Spleen (tissue), 11 donors: ENCODE measurements around the gene CLEC16A. TPM values are rescaled to one million over a fixed set of nuclear protein-coding genes. Genes with fewer than 3 reads are reported as not detected.

Experiments
- DNase-seq: peaks from one replicate; pipeline ENCODE4 v3.0.0-alpha.2; 2020
- H3K27ac ChIP-seq, 8 donors: fragments of 200-600 bp; sonication (generic) in 7 of 8; 1 replicate in 4 of 8; 2 replicates in 4 of 8; pipeline versions ENCODE4 v1.5.0 to v1.8.0; 2016 to 2021; ENCODE audit warnings: inconsistent platforms in 4 of 8, mild to moderate bottlenecking in 4 of 8, moderate library complexity in 1 of 8
- H3K27me3 ChIP-seq, 7 donors: fragments of 200-600 bp; sonication (generic) in 6 of 7; replicated peaks in 1 of 7; 1 replicate in 4 of 7; 2 replicates in 3 of 7; pipeline versions ENCODE4 v1.5.0 to v1.8.0; 2016 to 2021; ENCODE audit warnings: inconsistent platforms in 3 of 7, mild to moderate bottlenecking in 1 of 7
- H3K36me3 ChIP-seq, 6 donors: fragments of 200-600 bp; sonication (generic) in 5 of 6; 1 replicate in 4 of 6; 2 replicates in 2 of 6; pipeline versions ENCODE4 v1.5.0 to v1.8.0; 2016 to 2021; ENCODE audit warnings: inconsistent platforms in 2 of 6
- H3K4me1 ChIP-seq, 6 donors: fragments of 200-600 bp; sonication (generic) in 5 of 6; 1 replicate in 3 of 6; 2 replicates in 3 of 6; pipeline versions ENCODE4 v1.5.0 to v1.8.0; 2016 to 2021; ENCODE audit warnings: inconsistent platforms in 3 of 6
- H3K4me3 ChIP-seq, 8 donors: fragments of 200-600 bp; sonication (generic) in 7 of 8; 1 replicate in 4 of 8; 2 replicates in 4 of 8; pipeline versions ENCODE4 v1.5.0 to v1.8.0; 2016 to 2021; ENCODE audit warnings: inconsistent platforms in 4 of 8, mild to moderate bottlenecking in 4 of 8, moderate library complexity in 2 of 8
- H3K9me3 ChIP-seq, 8 donors: fragments of 200-600 bp; sonication (generic) in 7 of 8; 1 replicate in 4 of 8; 2 replicates in 4 of 8; pipeline versions ENCODE4 v1.5.0 to v1.8.0; 2016 to 2021; ENCODE audit warnings: inconsistent platforms in 4 of 8
- POLR2A ChIP-seq, 3 donors: fragments of 450-650 bp; IDR thresholded peaks; one replicate each; pipeline ENCODE4 v1.5.1; 2017; ENCODE audit warnings: antibody characterized with exemption in 3 of 3, mild to moderate bottlenecking in 1 of 3
- POLR2AphosphoS5 ChIP-seq, 3 donors: sonication (generic); formaldehyde crosslinking; IDR thresholded peaks; one replicate each; pipeline ENCODE4 v1.5.1; 2017; ENCODE audit warnings: antibody characterized with exemption in 3 of 3
- WGBS, 5 donors: extraction: QIAGEN DNeasy Blood & Tissue Kit in 3 of 5; methylation state at CpG; one replicate each; pipeline versions ENCODE4 v1.1.5 to v1.1.7; 2013 to 2018; 5-methylcytosine and 5-hydroxymethylcytosine counted together
- intact Hi-C: fragments of 100-400 bp; cut with DNase I; formaldehyde crosslinking; loops from one replicate; pipeline ENCODE4 v1.15.0; 2023; ENCODE audit warnings: low total_unique reads
- polyA plus RNA-seq, 3 donors: library from polyadenylated mRNA; stranded (reverse); fragments of 200-250 nt; gene quantifications; one replicate each; pipeline ENCODE4 v1.2.1, GENCODE V29; 2013
- total RNA-seq, 7 donors: library from RNA; depleted of rRNA in 3 of 7; stranded (reverse); fragments of >200 nt in 3 of 7; fragmentation: NEBNext Ultra II Directional in 4 of 7; extraction: Animal tissue kit (Norgen Biotek cat#: 25700) in 4 of 7; gene quantifications; one replicate each; pipeline versions ENCODE4 v1.1.0 to v1.2.1, GENCODE V29; 2016 to 2021
- TF ChIP-seq, protein P1 (sequence below), 11 experiments: fragments of 200-600 bp in 7 of 11; fragments of 450-650 bp in 4 of 11; sonication (generic) in 4 of 11; IDR thresholded peaks in 8 of 11; conservative IDR thresholded peaks in 3 of 11; 1 replicate in 7 of 11; 2 replicates in 4 of 11; pipeline versions ENCODE4 v1.4.0 to v1.8.0; 2016 to 2021; ENCODE audit warnings: antibody characterized with exemption in 11 of 11, inconsistent platforms in 4 of 11, mild to moderate bottlenecking in 1 of 11
- donor health status: healthy with polysubstance abuse.
- donor health status: DM: no; HTN: no; CAD: no; lungs with moderate emphysema.
- donor health status: DM: no; HTN: no; CAD: no.
- donor health status: Bipolar disorder and iron deficiency.
- donor health status: healthy.
- donor health status: DM: no; HTN: no; CAD: no.
- donor health status: DM: yes; HTN: yes; CAD: no.

Gene CLEC16A
- total and polyA plus RNA-seq, 10 donors: 7.3 to 54.6 (median 35.1) TPM

DNA sequence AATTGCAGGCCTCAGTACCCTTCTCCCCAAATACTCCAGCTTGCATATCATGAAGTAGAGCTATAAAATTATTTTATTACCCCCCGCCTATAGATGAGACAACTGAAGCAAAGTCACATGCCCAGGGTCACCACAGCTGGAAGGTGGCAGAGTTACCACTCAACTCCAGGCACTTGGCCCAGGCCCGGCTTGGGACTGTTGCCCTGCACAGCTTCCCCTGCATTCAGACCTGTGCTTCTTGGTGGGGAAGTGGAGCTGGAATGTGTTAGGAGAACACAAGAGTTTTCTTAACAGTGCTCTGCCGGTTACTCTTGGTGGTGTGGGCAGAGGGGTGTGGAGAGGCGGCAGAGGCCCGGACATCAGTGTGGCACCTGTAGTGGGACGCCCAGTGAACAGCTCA lies 162.4 kb downstream of the CLEC16A start:
- H3K27ac ChIP-seq: no peak overlapping the region
- no peaks in the 10 kb centered on the region for H3K27me3 ChIP-seq
- H3K4me1 ChIP-seq: peaks cover 6 to 30% (median 23%) of the 10 kb centered on the region in 6 donors
- peaks cover 0 to 14% (median 12%) of the 10 kb centered on the region in 8 donors for H3K9me3 ChIP-seq
- H3K36me3 ChIP-seq: peaks cover 0 to 37% (median 0%) of the 10 kb centered on the region in 6 donors
- DNase-seq: no peak
- TF ChIP-seq POLR2A (IDR thresholded peaks at IDR 0.05): no peak
- TF ChIP-seq POLR2AphosphoS5 (IDR thresholded peaks at IDR 0.05): no peak
- TF ChIP-seq, protein P1, sequence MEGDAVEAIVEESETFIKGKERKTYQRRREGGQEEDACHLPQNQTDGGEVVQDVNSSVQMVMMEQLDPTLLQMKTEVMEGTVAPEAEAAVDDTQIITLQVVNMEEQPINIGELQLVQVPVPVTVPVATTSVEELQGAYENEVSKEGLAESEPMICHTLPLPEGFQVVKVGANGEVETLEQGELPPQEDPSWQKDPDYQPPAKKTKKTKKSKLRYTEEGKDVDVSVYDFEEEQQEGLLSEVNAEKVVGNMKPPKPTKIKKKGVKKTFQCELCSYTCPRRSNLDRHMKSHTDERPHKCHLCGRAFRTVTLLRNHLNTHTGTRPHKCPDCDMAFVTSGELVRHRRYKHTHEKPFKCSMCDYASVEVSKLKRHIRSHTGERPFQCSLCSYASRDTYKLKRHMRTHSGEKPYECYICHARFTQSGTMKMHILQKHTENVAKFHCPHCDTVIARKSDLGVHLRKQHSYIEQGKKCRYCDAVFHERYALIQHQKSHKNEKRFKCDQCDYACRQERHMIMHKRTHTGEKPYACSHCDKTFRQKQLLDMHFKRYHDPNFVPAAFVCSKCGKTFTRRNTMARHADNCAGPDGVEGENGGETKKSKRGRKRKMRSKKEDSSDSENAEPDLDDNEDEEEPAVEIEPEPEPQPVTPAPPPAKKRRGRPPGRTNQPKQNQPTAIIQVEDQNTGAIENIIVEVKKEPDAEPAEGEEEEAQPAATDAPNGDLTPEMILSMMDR (IDR thresholded peaks at IDR 0.05 in 8 of 11, conservative IDR thresholded peaks at IDR 0.05 in 3 of 11): no peak
- whole genome bisulfite sequencing, 5 donors: 94 to 99% (median 97%) methylated on average over 6 of the region's 6 CpGs
- intact Hi-C loops: no loop called here
- H3K4me3 ChIP-seq: no peak overlapping the region

DNA sequence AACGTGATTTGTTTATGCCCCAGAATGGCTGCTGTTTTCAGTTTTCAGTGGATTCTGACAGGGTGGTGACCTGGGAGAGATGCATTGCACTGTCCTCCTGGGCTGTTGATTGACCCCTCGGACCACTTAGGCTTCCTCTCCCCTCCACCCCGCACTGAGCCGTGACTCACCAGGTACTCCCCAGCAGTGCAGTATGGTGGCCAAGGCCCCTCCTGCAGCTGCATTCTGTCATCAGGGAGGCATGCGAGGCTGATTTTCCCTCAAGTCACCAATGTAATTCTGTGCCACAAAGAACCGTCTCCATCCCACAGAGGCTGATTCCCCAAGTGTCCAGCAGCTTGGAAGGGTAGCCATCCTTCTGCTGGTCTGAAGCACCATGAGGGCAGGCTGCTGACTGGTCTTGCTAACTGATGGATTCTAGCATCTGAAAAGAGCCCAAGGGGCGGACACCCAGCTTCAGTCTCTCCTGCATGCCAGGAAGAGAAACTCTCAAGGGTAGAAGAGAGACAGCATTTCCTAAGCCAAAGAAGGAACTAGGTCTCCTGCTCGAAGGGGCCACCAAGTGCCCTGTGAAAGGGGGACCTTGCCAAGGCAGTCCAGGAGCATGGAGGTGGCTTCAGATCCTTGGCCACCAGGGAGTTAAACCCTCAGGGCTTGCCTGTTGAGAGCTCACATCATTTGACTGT lies 163.6 kb downstream of the CLEC16A start:
- DNase-seq: no peak
- Histone ChIP-seq H3K4me3 (no peak overlapping the region), H3K27me3 (no peaks in the 10 kb centered on the region), H3K4me1 (peaks cover 7 to 34% (median 23%) of the 10 kb centered on the region in 6 donors), H3K27ac (no peak overlapping the region), H3K36me3 (peaks cover 0 to 32% (median 0%) of the 10 kb centered on the region in 6 donors), H3K9me3 (peaks cover 0 to 14% (median 12%) of the 10 kb centered on the region in 8 donors)
- intact Hi-C loops: no loop called here
- no peak for TF ChIP-seq POLR2AphosphoS5 (IDR thresholded peaks at IDR 0.05)
- no peak for TF ChIP-seq POLR2A (IDR thresholded peaks at IDR 0.05)
- TF ChIP-seq, protein P1 (IDR thresholded peaks at IDR 0.05 in 8 of 11, conservative IDR thresholded peaks at IDR 0.05 in 3 of 11): no peak
- WGBS, 5 donors: 84 to 95% (median 88%) methylated on average over 4 to 8 of the region's 8 CpGs

DNA sequence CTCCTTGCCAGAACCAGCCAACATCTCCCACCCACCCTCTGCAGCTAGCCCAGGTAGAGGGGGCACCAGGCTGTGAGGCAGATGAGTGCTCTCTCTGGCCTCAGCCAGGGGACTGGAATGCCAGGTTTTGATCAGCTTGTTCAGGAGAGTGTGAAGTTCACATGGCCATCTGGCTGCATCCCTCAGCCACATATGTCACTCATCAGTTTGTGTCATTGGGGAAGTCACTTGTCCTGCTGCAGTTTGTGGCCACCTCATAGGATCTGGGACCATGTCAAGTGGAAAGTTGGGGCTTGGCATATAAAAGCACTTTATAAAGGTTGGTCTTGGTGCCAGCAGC lies 164.1 kb downstream of the CLEC16A start:
- no peak for DNase-seq
- H3K9me3 ChIP-seq: peaks cover 0 to 14% (median 12%) of the 10 kb centered on the region in 8 donors
- H3K27me3 ChIP-seq: no peaks in the 10 kb centered on the region
- H3K4me3 ChIP-seq: no peak overlapping the region
- intact Hi-C loops: no loop called here
- TF ChIP-seq POLR2AphosphoS5 (IDR thresholded peaks at IDR 0.05): no peak
- TF ChIP-seq, protein P1 (IDR thresholded peaks at IDR 0.05 in 8 of 11, conservative IDR thresholded peaks at IDR 0.05 in 3 of 11): no peak
- no peak for TF ChIP-seq POLR2A (IDR thresholded peaks at IDR 0.05)
- H3K27ac ChIP-seq: no peak overlapping the region
- H3K4me1 ChIP-seq: peaks cover 12 to 39% (median 23%) of the 10 kb centered on the region in 6 donors
- H3K36me3 ChIP-seq: peaks cover 0 to 32% (median 0%) of the 10 kb centered on the region in 6 donors

DNA sequence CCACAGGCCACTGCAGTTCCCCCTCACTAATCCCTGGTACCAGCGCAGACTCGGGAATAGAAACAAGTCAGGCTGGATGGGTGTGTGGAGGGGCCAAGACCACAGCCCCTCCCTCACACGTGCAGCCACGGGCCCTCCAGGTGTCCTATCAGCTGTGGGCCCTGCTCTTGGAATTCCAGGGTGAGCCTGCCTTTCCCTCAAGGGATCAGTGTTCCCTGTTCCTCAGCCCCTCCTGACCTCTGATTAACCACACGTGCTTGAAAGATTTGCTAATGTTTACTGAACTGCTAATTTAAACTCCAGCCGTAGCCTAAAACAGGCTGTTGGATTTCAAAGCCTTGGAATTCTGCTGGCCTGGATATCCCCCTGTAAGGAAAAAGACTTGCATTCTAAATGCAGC lies 165.2 kb downstream of the CLEC16A start:
- no peaks in the 10 kb centered on the region for H3K27me3 ChIP-seq
- 85 to 93% (median 90%) methylated on average over 6 of the region's 6 CpGs for WGBS, 5 donors
- intact Hi-C loops: no loop called here
- H3K27ac ChIP-seq: no peak overlapping the region
- no peak for DNase-seq
- H3K9me3 ChIP-seq: peaks cover 0 to 14% (median 12%) of the 10 kb centered on the region in 8 donors
- TF ChIP-seq POLR2AphosphoS5 (IDR thresholded peaks at IDR 0.05): no peak
- TF ChIP-seq, protein P1 (IDR thresholded peaks at IDR 0.05 in 8 of 11, conservative IDR thresholded peaks at IDR 0.05 in 3 of 11): no peak
- TF ChIP-seq POLR2A (IDR thresholded peaks at IDR 0.05): no peak
- peaks cover 0 to 34% (median 0%) of the 10 kb centered on the region in 6 donors for H3K36me3 ChIP-seq
- peaks cover 10 to 39% (median 19%) of the 10 kb centered on the region in 6 donors for H3K4me1 ChIP-seq
- no peak overlapping the region for H3K4me3 ChIP-seq
